GM10266 (cell line): ENCODE data around the gene ZFPM1.

Experiments
- DNase-seq: peaks from one replicate; pipeline ENCODE4 v3.0.0; 2012; ENCODE audit errors: extremely low spot score
- CTCF ChIP-seq: IDR thresholded peaks from 2 replicates; pipeline ENCODE4 v1.5.1; 2012; ENCODE audit warnings: mild to moderate bottlenecking, low read depth; ENCODE audit not compliant: control insufficient read depth, insufficient read depth; ENCODE audit errors: missing control alignments

Gene ZFPM1

GRCh38 chr16:88418869-88419268, 34.2 kb upstream of the ZFPM1 start:
- DNase-seq, result no peak
- no peak for TF ChIP-seq CTCF

GRCh38 chr16:88419790-88420189, 33.3 kb upstream of the ZFPM1 start:
- TF ChIP-seq CTCF, result no peak
- DNase-seq, result no peak

- TF ChIP-seq CTCF, result no peak
- no peak for DNase-seq
Observed at GRCh38 chr16:88420496-88420895, 32.6 kb upstream of the ZFPM1 start.

- TF ChIP-seq CTCF, result no peak
- no peak for DNase-seq
Observed at GRCh38 chr16:88421301-88421700, 31.8 kb upstream of the ZFPM1 start.

GRCh38 chr16:88421871-88422433, 31.1 kb upstream of the ZFPM1 start:
- TF ChIP-seq CTCF, result no peak
- no peak for DNase-seq

GRCh38 chr16:88422733-88423447, 30.2 kb upstream of the ZFPM1 start:
- TF ChIP-seq CTCF, result no peak
- no peak for DNase-seq

- TF ChIP-seq CTCF, result no peak
- DNase-seq, result no peak
Observed at GRCh38 chr16:88423448-88423850, 29.6 kb upstream of the ZFPM1 start.
